IPS DF 4.7 (cell line): Measurements from ENCODE around the gene FAM162B.
"Not testable (repeated sequence)": the region's sequence is repeated elsewhere in the genome, so short reads cannot be mapped to it uniquely, and the experiment has no call there.

Experiments used
- DNase-seq: peaks from one replicate; pipeline ENCODE4 v3.0.0-alpha.2; 2013; ENCODE audit warnings: low spot score; ENCODE audit errors: extremely low read depth

FAM162B gene

GRCh38 chr6:116764961-116765841 lies at the start of gene FAM162B:
Gene FAM162B (minus strand): TSS chr6:116765719. CDS start chr6:116765576, 143 bp downstream.
- DNase-seq = no peak

GRCh38 chr6:116812051-116812650 lies 46.6 kb upstream of the FAM162B start:
- no peak for DNase-seq

GRCh38 chr6:116801971-116802370 lies 36.5 kb upstream of the FAM162B start:
- DNase-seq = no peak

- no peak for DNase-seq
These were observed 34.4 kb upstream of the FAM162B start for GRCh38 chr6:116799945-116800344.

- DNase-seq = no peak
These were observed 32.1 kb upstream of the FAM162B start for GRCh38 chr6:116797585-116797984.

GRCh38 chr6:116793224-116793623 lies 27.7 kb upstream of the FAM162B start:
- DNase-seq = no peak

GRCh38 chr6:116783852-116784251 lies 18.3 kb upstream of the FAM162B start:
- DNase-seq = no peak

- no peak for DNase-seq
These were observed 14.2 kb upstream of the FAM162B start for GRCh38 chr6:116779573-116780164.

GRCh38 chr6:116773886-116774285 lies 8.4 kb upstream of the FAM162B start:
- no peak for DNase-seq

- DNase-seq = no peak
These were observed 6.9 kb upstream of the FAM162B start for GRCh38 chr6:116772450-116772849.

- no peak for DNase-seq
These were observed 2.2 kb upstream of the FAM162B start for GRCh38 chr6:116767715-116768114.

- no peak for DNase-seq
These were observed 1.1 kb upstream of the FAM162B start for GRCh38 chr6:116766506-116767176.

- DNase-seq = no peak
These were observed 924 bp downstream of the FAM162B start for GRCh38 chr6:116764629-116764960.

- DNase-seq = no peak
These were observed 1.5 kb downstream of the FAM162B start for GRCh38 chr6:116763906-116764628.

GRCh38 chr6:116763048-116763447 lies 2.5 kb downstream of the FAM162B start:
- no peak for DNase-seq

GRCh38 chr6:116762235-116762634 lies 3.3 kb downstream of the FAM162B start:
- DNase-seq = no peak

GRCh38 chr6:116761779-116762178 lies 3.7 kb downstream of the FAM162B start:
- DNase-seq = no peak

GRCh38 chr6:116745176-116745575 lies 20.3 kb downstream of the FAM162B start:
- DNase-seq = no peak

- no peak for DNase-seq
These were observed 23.9 kb downstream of the FAM162B start for GRCh38 chr6:116741571-116741970.

GRCh38 chr6:116740486-116740885 lies 25.0 kb downstream of the FAM162B start:
- DNase-seq = not testable (repeated sequence)

- DNase-seq = no peak
These were observed 28.5 kb downstream of the FAM162B start for GRCh38 chr6:116737004-116737403.
